HG03571 (cell line): ENCODE results near the gene HS6ST1.

Experiments
- ATAC-seq: cut with Tn5 transposase; IDR thresholded peaks from one replicate; pipeline ENCODE4 v1.9.1; 2021; ENCODE audit not compliant: unreplicated experiment

Gene HS6ST1

DNA sequence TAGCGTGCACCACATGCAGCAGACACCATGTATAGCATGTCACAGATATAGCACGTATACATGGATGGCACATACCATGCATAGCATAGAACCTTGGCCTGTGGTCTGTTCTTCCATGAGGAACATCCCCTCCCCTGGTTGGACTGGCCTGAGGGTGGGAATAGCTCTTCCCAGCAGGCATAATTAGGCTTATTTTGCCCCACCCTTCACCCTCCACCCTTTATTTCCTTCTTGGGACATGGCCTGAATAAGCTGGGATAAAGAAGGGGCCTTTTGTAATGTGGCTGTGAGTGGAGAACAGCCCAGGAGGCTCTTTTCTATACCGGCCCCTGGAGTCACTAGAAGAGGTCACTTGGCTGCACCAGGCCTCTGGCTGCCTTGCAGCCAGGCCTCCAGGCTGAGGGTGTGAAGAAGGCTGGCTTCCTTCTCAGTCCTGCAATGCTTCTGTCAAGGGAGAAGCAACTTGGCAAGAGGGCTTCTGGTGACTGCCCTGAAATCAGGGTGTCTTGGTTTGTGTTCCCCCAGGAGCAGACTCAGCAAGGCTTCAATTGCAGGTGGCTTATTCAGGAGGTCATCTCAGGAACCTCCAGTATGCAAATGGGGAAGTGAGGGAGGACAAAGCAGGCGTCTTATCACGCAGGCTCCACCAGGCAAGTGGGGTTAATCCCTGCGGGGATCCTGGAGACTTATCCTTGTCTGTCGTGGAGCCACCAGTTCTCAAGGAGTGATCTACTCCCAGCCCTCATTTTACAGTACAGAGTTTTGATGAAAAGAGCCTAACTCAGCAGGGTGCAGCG, 68.2 kb downstream of the HS6ST1 start:
- ATAC-seq: no peak

- ATAC-seq: no peak
Observed at GRCh38 chr2:128249555-128249954, 69.1 kb downstream of the HS6ST1 start.

DNA sequence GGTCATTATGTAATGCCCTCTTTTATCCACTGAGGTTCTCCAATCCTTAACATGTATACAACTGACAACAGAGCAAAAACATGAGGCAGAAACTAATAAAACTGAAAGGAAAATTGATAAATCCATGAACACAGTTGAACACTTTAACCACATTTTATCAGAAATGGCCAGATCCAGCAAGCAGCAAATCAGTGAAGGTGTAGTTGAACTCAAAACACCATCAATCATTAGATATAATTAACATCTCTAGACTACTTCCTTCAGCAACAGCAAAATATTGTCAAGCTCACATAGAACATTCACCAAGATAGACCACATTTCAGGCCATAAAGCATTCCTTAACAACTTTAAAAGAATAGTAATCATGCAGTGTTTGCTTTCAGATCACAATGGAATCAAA, 72.9 kb downstream of the HS6ST1 start:
- ATAC-seq: no peak

- ATAC-seq: no peak
Observed at GRCh38 chr2:128241896-128242295, 76.8 kb downstream of the HS6ST1 start.

GRCh38 chr2:128237911-128238697, 80.6 kb downstream of the HS6ST1 start:
- ATAC-seq: no peak

- ATAC-seq: no peak
Observed at GRCh38 chr2:128237081-128237534, 81.6 kb downstream of the HS6ST1 start.

DNA sequence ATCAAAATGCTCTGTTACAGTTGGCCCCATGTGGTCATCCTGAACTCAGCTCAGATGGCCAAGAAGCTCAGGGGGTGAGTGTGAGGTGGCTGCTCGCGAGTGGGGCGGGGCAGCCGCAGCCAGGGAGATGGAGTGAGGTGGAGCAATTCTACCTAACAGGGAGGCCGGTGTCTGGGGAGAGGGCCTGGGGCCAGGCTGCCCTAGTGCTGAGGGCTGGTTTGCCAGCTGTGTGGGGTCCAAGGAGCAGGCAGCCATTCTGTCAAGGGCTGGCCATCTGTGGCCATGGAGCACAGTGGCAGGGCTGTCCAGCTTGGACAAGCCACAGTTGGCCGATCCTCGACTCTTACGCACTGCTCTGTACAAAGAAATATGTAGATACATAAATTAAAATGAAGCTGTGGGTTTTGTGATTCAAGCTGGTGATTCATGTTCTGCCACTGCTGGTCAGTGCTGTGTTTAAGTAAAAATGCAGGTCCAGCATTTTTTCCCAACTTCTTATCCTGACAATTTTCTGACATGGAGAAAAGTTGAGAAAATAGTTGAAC, 82.1 kb downstream of the HS6ST1 start:
- ATAC-seq: no peak

DNA sequence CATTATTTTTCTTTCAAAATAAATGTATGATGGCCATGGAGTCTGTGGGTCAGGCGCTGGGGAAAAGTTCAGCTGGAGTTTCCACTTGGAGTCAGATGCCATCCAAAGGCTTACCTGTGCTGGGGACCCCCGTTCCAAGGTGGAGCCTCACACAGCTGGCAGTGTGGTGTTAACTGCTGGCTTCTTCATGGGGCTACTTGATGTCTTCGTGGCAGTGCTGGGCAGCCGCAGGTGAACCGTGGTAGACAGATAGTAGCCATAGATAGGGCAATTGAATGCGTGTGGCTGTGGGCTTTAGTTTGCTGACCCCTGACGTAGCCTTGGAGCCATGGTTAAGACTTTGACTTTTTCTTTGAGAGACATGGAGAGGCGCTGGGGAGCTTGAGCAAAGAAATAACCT, 83.1 kb downstream of the HS6ST1 start:
- ATAC-seq: no peak

- ATAC-seq: no peak
Observed at GRCh38 chr2:128234613-128235012, 84.1 kb downstream of the HS6ST1 start.

GRCh38 chr2:128233790-128234395, 84.8 kb downstream of the HS6ST1 start:
- ATAC-seq: peak; percentile 6

GRCh38 chr2:128232965-128233789, 85.5 kb downstream of the HS6ST1 start:
- ATAC-seq: peak; percentile 98

GRCh38 chr2:128228894-128229293, 89.8 kb downstream of the HS6ST1 start:
- ATAC-seq: no peak

- ATAC-seq: no peak
Observed at GRCh38 chr2:128227862-128228261, 90.8 kb downstream of the HS6ST1 start.

GRCh38 chr2:128219891-128220290, 98.8 kb downstream of the HS6ST1 start:
- no peak for ATAC-seq

DNA sequence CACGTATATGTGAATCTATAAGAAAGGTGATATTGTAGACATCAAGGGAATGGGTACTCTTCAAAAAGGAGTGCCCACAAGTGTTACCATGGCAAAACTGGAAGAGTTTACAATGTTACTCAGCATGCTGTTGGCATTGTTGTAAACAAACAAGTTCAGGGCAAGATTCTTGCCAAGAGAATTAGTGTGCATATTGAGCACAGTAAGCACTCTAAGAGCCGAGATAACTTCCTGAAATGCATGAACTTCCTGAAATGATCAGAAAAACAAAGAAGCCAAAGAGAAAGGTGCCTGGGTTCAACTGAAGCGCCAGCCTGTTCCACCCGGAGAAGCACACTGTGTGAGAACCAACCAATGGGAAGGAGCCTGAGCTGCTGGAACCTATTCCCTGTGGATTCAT, 101.0 kb downstream of the HS6ST1 start:
- no peak for ATAC-seq

DNA sequence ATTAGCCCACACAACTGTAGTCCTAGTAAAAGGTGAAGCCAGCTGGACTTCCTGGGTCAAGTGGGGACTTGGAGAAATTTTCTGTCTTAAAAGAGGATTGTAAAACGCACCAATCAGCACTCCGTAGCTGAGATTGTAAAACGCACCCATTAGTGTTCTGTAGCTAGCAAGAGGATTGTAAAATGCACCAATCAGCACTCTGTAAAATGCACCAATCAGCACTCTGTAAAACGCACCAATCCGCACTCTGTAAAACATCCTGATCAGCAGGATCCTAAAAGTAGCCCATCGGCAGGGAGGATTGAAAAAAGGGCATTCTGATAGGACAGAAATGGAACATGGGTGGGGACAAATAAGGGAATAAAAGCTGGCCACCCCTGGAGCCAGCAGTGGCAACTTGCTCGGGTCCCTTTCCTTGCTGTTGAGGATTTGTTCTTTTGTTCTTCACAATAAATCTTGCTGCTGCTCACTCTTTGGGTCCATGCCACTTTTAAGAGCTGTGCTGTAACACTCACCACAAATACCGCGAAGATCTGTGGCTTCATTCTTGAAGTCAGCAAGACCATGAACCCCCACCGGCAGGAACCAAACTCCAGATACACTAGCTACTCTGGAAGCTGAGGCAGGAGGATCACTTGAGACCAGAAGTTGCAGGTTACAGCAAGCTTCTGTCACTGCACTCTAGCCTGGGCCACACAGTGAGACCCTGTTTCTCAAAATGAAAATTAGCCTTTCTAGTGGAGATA, 102.6 kb downstream of the HS6ST1 start:
- no peak for ATAC-seq
